Neutrophil (primary cell): ENCODE results near the gene ZNF862.

ENCODE experiments used
- H3K27ac ChIP-seq: fragments of 200-600 bp; sonication (generic); 2 replicates; pipeline ENCODE4 v1.5.1; 2016; ENCODE audit warnings: mild to moderate bottlenecking, moderate library complexity
- H3K27me3 ChIP-seq: fragments of 200-600 bp; sonication (generic); 2 replicates; pipeline ENCODE4 v1.6.0; 2016; ENCODE audit warnings: mild to moderate bottlenecking
- H3K36me3 ChIP-seq: fragments of 200-600 bp; sonication (generic); 2 replicates; pipeline ENCODE4 v1.5.1; 2017
- H3K4me1 ChIP-seq, 2 experiments: fragments of 200-600 bp in 1 of 2; sonication (generic) in 1 of 2; 1 replicate in 1 of 2; 2 replicates in 1 of 2; pipeline versions ENCODE4 v1.5.1 to v1.6.1; 2013 to 2016; ENCODE audit warnings: low read depth in 1 of 2, low read length in 1 of 2, mild to moderate bottlenecking in 1 of 2, moderate library complexity in 1 of 2; ENCODE audit not compliant: control insufficient read depth in 1 of 2, insufficient read depth in 1 of 2
- H3K4me3 ChIP-seq, 2 experiments: fragments of 200-600 bp in 1 of 2; sonication (generic) in 1 of 2; 1 replicate in 1 of 2; 2 replicates in 1 of 2; pipeline ENCODE4 v1.5.1; 2013 to 2016; ENCODE audit warnings: low read depth in 1 of 2, low read length in 1 of 2, mild to moderate bottlenecking in 1 of 2, moderate library complexity in 1 of 2
- H3K9me3 ChIP-seq: fragments of 200-600 bp; sonication (generic); 2 replicates; pipeline ENCODE4 v1.5.1; 2016
- TF ChIP-seq, protein P1 (sequence below): fragments of 200-600 bp; sonication (generic); IDR thresholded peaks from 2 replicates; pipeline ENCODE4 v1.5.1; 2016; ENCODE audit warnings: antibody characterized with exemption

The ZNF862 gene

DNA sequence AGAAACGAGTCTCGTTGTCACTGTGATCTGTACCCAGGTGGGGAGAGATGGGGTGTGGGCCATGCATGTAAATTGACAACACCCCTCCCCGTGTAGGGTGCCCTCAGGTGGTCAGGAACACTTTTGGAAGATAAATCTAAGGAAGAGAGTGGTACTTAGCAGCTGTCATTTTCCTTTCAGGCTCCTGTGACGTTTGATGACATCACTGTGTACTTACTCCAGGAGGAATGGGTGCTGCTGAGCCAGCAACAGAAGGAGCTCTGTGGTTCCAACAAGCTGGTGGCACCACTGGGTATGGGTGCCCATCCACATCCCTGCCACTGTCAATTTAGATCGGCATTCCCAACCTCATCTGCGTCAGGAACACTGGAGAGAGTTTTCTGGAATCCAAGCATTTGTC is 6.3 kb downstream of the ZNF862 start:
- Histone ChIP-seq H3K27ac (no peak overlapping the region), H3K4me3 (no peak overlapping the region), H3K4me1 (no peaks in the 10 kb centered on the region)

DNA sequence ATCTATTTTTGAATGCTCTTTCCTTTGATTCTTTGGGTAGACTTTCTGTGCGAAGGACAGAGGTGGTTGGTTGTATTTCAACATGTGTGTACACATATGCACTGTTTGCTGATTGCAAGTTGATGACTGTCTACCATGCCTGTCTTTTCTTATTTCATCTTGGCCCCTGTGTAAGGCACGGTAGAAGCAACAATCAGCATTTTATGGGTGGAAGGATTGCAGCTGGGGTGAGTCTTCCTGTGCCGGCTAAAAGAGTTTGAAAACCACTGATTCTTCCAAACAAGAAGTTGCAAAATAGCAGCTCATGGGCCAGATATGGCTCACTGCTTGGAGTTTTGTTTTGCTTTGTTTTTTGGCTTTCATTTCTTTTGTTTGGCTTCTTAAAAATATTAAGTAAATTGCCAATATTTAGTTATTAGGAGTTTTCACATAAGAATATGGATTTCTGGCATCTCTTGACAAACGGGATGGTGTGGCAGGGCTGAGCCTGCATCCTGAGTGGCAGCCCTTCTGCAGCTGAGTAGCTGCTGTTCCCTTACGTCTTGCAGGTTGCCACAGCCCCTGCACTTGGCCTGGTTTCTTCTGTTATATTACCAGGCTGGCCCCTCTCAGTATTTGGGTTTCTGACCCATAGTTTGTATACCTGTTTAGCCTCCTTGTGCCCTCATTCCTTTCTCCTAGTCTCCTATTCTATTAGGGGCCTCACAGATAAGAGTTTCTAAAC is 7.2 kb downstream of the ZNF862 start:
- Histone ChIP-seq H3K9me3 (no peaks in the 10 kb centered on the region), H3K27ac (no peak overlapping the region), H3K27me3 (no peaks in the 10 kb centered on the region), H3K4me1 (no peaks in the 10 kb centered on the region), H3K36me3 (peaks cover 24% of the 10 kb centered on the region), H3K4me3 (no peak overlapping the region)
- TF ChIP-seq, protein P1, sequence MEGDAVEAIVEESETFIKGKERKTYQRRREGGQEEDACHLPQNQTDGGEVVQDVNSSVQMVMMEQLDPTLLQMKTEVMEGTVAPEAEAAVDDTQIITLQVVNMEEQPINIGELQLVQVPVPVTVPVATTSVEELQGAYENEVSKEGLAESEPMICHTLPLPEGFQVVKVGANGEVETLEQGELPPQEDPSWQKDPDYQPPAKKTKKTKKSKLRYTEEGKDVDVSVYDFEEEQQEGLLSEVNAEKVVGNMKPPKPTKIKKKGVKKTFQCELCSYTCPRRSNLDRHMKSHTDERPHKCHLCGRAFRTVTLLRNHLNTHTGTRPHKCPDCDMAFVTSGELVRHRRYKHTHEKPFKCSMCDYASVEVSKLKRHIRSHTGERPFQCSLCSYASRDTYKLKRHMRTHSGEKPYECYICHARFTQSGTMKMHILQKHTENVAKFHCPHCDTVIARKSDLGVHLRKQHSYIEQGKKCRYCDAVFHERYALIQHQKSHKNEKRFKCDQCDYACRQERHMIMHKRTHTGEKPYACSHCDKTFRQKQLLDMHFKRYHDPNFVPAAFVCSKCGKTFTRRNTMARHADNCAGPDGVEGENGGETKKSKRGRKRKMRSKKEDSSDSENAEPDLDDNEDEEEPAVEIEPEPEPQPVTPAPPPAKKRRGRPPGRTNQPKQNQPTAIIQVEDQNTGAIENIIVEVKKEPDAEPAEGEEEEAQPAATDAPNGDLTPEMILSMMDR, result no peak

More for the DNA sequence above, 6.3 kb downstream of the ZNF862 start:
- peaks cover 22% of the 10 kb centered on the region for H3K36me3 ChIP-seq
- H3K27me3 ChIP-seq, result no peaks in the 10 kb centered on the region
- TF ChIP-seq, protein P1, result no peak
- no peaks in the 10 kb centered on the region for H3K9me3 ChIP-seq

DNA sequence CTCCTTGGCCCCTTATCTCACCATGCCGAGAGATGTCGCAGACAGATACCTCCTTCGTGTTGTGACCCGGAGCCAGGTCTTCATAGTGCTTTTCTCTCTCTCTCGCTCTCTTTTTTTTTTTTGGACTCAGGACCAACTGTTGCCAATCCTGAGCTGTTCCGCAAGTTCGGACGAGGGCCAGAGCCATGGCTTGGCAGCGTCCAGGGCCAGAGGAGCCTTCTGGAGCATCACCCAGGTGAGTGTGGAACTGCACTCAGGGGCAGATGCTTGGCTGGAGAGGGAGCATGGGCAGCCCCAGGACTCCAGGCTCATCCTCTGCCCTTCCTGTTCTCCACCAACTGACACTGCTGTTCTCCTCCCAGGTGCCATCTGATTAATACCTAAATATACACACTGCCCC is 7.8 kb downstream of the ZNF862 start:
- Histone ChIP-seq H3K27ac (no peak overlapping the region), H3K27me3 (no peaks in the 10 kb centered on the region), H3K9me3 (no peaks in the 10 kb centered on the region), H3K4me1 (no peaks in the 10 kb centered on the region), H3K4me3 (no peak overlapping the region), H3K36me3 (peaks cover 29% of the 10 kb centered on the region)
- TF ChIP-seq, protein P1, result no peak

DNA sequence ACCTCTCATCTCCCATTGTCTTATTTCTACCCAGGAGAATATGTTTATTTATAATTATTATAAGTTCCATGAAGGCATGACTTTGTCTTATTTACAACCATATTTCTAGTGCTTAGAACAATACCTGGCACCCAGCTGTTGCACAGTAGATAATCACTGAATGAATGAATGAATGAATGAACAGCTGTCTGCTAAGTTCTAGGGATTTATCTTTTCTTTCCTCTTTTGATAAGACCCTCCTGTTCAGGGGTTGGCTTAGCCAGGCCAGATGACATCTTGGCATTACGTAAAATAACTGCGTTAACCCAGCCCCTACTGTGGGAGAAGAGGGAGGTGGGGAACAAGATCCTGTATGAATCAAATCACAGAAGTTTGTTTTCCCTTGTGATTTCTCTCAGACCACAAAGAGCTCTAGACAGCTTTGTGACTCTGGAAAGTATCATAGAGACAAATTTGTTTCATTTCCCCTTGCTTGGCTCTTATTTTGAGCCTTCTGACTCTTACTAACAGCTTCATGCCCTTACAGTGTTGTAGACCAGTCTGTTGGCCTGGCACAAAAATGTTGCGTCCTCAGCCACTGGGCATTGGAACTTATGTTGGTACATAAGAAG is 8.4 kb downstream of the ZNF862 start:
- Histone ChIP-seq H3K4me1 (no peaks in the 10 kb centered on the region), H3K9me3 (no peaks in the 10 kb centered on the region), H3K36me3 (peaks cover 29% of the 10 kb centered on the region), H3K27ac (no peak overlapping the region), H3K27me3 (no peaks in the 10 kb centered on the region), H3K4me3 (no peak overlapping the region)
- TF ChIP-seq, protein P1, result no peak

DNA sequence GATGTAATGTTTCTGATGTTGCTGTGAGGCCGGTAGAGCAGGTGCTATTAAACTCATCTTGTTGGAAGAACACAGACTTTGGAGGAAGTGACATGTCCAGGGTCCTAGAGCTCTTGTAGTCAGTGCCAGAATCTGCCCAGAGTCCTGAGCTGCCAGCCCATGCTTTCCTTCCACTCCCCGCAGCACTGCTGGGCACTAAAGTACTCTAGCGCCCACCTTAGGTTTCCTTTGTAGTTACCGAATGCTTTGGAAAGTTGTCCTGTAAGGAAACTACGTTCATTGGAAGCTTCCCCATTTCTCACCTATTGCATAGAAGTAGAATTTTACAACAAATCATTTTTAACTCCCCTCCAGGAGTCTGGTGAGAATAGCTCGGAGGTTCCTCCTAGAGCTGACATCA is 11.0 kb downstream of the ZNF862 start:
- TF ChIP-seq, protein P1, result no peak
- no peak overlapping the region for H3K4me3 ChIP-seq
- H3K36me3 ChIP-seq, result peaks cover 39% of the 10 kb centered on the region
- no peaks in the 10 kb centered on the region for H3K27me3 ChIP-seq
- no peak overlapping the region for H3K27ac ChIP-seq
- H3K4me1 ChIP-seq, result no peaks in the 10 kb centered on the region
- no peaks in the 10 kb centered on the region for H3K9me3 ChIP-seq
